Peyer's patch (tissue), 4 donors: ENCODE measurements around the gene C1orf122. TPM values are rescaled to one million over a fixed set of nuclear protein-coding genes. Genes with fewer than 3 reads are reported as not detected.

Source experiments
- DNase-seq, 3 donors: peaks; one replicate each; pipeline ENCODE4 v3.0.0-alpha.2; 2017 to 2019
- H3K27ac ChIP-seq, 4 donors: fragments of 200-600 bp; sonication (generic); one replicate each; pipeline ENCODE4 v1.5.1; 2016 to 2019
- H3K27me3 ChIP-seq, 2 donors: fragments of 200-600 bp; sonication (generic); one replicate each; pipeline ENCODE4 v1.5.1; 2019
- H3K36me3 ChIP-seq, 3 donors: fragments of 200-600 bp; sonication (generic); one replicate each; pipeline ENCODE4 v1.5.1; 2016 to 2019
- H3K4me1 ChIP-seq, 4 donors: fragments of 200-600 bp; sonication (generic); one replicate each; pipeline ENCODE4 v1.5.1; 2016 to 2019
- H3K4me3 ChIP-seq, 4 donors: fragments of 200-600 bp; sonication (generic); 1 replicate in 3 of 4; 2 replicates in 1 of 4; pipeline ENCODE4 v1.5.1; 2016 to 2019; ENCODE audit warnings: mild to moderate bottlenecking in 1 of 4
- H3K9me3 ChIP-seq, 4 donors: fragments of 200-600 bp; sonication (generic); one replicate each; pipeline ENCODE4 v1.5.1; 2016 to 2019; ENCODE audit warnings: mild to moderate bottlenecking in 1 of 4
- CTCF ChIP-seq, 6 experiments: fragments of 450-650 bp in 4 of 6; fragments of 200-600 bp in 2 of 6; sonication (generic) in 1 of 6; IDR thresholded peaks; one replicate each; pipeline ENCODE4 v1.5.1; 2017 to 2019; ENCODE audit warnings: antibody characterized with exemption in 6 of 6, mild to moderate bottlenecking in 3 of 6, moderate library complexity in 1 of 6
- POLR2A ChIP-seq, 2 donors: fragments of 450-650 bp; IDR thresholded peaks; one replicate each; pipeline ENCODE4 v1.5.1; 2017; ENCODE audit warnings: antibody characterized with exemption in 2 of 2, mild to moderate bottlenecking in 2 of 2, moderate library complexity in 2 of 2
- total RNA-seq, 4 donors: library from RNA; depleted of rRNA; stranded (reverse); fragments of >200 nt; gene quantifications; one replicate each; pipeline ENCODE4 v1.1.0, GENCODE V29; 2016

C1orf122 gene
- total RNA-seq, 4 donors from 2014 or later, result 27.2 to 178 (median 39.6) TPM

- Histone ChIP-seq H3K4me1 (peaks cover 0 to 21% (median 0%) of the 10 kb centered on the region in 4 donors), H3K4me3 (no peak overlapping the region), H3K27me3 (no peaks in the 10 kb centered on the region), H3K36me3 (peaks cover 0 to 14% (median 0%) of the 10 kb centered on the region in 3 donors), H3K27ac (no peak overlapping the region), H3K9me3 (no peaks in the 10 kb centered on the region)
- DNase-seq, result no peak
- TF ChIP-seq POLR2A (IDR thresholded peaks at IDR 0.05), result no peak
- no peak for TF ChIP-seq CTCF (IDR thresholded peaks at IDR 0.05)
Observed at GRCh38 chr1:37844536-37844935, 36.9 kb downstream of the C1orf122 start.

GRCh38 chr1:37845049-37845646 is 37.6 kb downstream of the C1orf122 start:
- Histone ChIP-seq H3K27ac (no peak overlapping the region), H3K4me1 (peaks cover 0 to 21% (median 0%) of the 10 kb centered on the region in 4 donors)

GRCh38 chr1:37845786-37846185 is 38.2 kb downstream of the C1orf122 start:
- H3K4me3 ChIP-seq, result no peak overlapping the region
- no peak for DNase-seq
- no peaks in the 10 kb centered on the region for H3K27me3 ChIP-seq
- no peak overlapping the region for H3K27ac ChIP-seq
- TF ChIP-seq CTCF (IDR thresholded peaks at IDR 0.05) (no peak), POLR2A (IDR thresholded peaks at IDR 0.05) (no peak)
- peaks cover 0 to 25% (median 0%) of the 10 kb centered on the region in 4 donors for H3K4me1 ChIP-seq
- H3K9me3 ChIP-seq, result no peaks in the 10 kb centered on the region
- peaks cover 0 to 5% (median 0%) of the 10 kb centered on the region in 3 donors for H3K36me3 ChIP-seq

More at GRCh38 chr1:37845049-37845646, 37.6 kb downstream of the C1orf122 start:
- Histone ChIP-seq H3K36me3 (peaks cover 0 to 9% (median 0%) of the 10 kb centered on the region in 3 donors), H3K9me3 (no peaks in the 10 kb centered on the region), H3K4me3 (no peak overlapping the region), H3K27me3 (no peaks in the 10 kb centered on the region)
- TF ChIP-seq POLR2A (IDR thresholded peaks at IDR 0.05), result no peak
- no peak for DNase-seq

GRCh38 chr1:37846647-37847339 is 39.2 kb downstream of the C1orf122 start:
- peaks cover 0 to 32% (median 0%) of the 10 kb centered on the region in 4 donors for H3K4me1 ChIP-seq
- peak overlapping the region in 2 of 4 donors; percentile 25 to 59 for H3K27ac ChIP-seq
- H3K36me3 ChIP-seq, result no peaks in the 10 kb centered on the region
- no peak for DNase-seq
- H3K9me3 ChIP-seq, result no peaks in the 10 kb centered on the region
- TF ChIP-seq POLR2A (IDR thresholded peaks at IDR 0.05) (no peak), CTCF (IDR thresholded peaks at IDR 0.05) (no peak)
- no peaks in the 10 kb centered on the region for H3K27me3 ChIP-seq
- H3K4me3 ChIP-seq, result peak overlapping the region in 1 of 4 donors; percentile 13

- Histone ChIP-seq H3K4me1 (peaks cover 0 to 41% (median 0%) of the 10 kb centered on the region in 4 donors), H3K27ac (no peak overlapping the region), H3K36me3 (no peaks in the 10 kb centered on the region), H3K9me3 (no peaks in the 10 kb centered on the region), H3K4me3 (no peak overlapping the region), H3K27me3 (no peaks in the 10 kb centered on the region)
- DNase-seq, result no peak
- TF ChIP-seq CTCF (IDR thresholded peaks at IDR 0.05) (no peak), POLR2A (IDR thresholded peaks at IDR 0.05) (no peak)
Observed at GRCh38 chr1:37849480-37849879, 41.9 kb downstream of the C1orf122 start.

- H3K9me3 ChIP-seq, result no peaks in the 10 kb centered on the region
- peaks cover 0 to 37% (median 0%) of the 10 kb centered on the region in 4 donors for H3K4me1 ChIP-seq
- peak overlapping the region in 1 of 4 donors; percentile 1 for H3K27ac ChIP-seq
- no peaks in the 10 kb centered on the region for H3K27me3 ChIP-seq
- DNase-seq, result no peak
- H3K4me3 ChIP-seq, result no peak overlapping the region
- no peaks in the 10 kb centered on the region for H3K36me3 ChIP-seq
- no peak for TF ChIP-seq CTCF (IDR thresholded peaks at IDR 0.05)
Observed at GRCh38 chr1:37850352-37850955, 42.9 kb downstream of the C1orf122 start.
